Choroid plexus epithelial cell (primary cell): ENCODE measurements around the gene RUNX3.

Experiments used
- DNase-seq: peaks from one replicate; pipeline ENCODE4 v3.0.0-alpha.2; 2010; ENCODE audit warnings: low read depth
- H3K4me3 ChIP-seq: 2 replicates; pipeline ENCODE4 v1.5.1; 2011; ENCODE audit warnings: low read depth, mild to moderate bottlenecking, control low read depth, low read length, moderate library complexity
- CTCF ChIP-seq: conservative IDR thresholded peaks from 2 replicates; pipeline ENCODE4 v1.5.1; 2011; ENCODE audit warnings: low read depth, mild to moderate bottlenecking, control low read depth, inconsistent platforms, low read length, moderate library complexity

Gene RUNX3

DNA sequence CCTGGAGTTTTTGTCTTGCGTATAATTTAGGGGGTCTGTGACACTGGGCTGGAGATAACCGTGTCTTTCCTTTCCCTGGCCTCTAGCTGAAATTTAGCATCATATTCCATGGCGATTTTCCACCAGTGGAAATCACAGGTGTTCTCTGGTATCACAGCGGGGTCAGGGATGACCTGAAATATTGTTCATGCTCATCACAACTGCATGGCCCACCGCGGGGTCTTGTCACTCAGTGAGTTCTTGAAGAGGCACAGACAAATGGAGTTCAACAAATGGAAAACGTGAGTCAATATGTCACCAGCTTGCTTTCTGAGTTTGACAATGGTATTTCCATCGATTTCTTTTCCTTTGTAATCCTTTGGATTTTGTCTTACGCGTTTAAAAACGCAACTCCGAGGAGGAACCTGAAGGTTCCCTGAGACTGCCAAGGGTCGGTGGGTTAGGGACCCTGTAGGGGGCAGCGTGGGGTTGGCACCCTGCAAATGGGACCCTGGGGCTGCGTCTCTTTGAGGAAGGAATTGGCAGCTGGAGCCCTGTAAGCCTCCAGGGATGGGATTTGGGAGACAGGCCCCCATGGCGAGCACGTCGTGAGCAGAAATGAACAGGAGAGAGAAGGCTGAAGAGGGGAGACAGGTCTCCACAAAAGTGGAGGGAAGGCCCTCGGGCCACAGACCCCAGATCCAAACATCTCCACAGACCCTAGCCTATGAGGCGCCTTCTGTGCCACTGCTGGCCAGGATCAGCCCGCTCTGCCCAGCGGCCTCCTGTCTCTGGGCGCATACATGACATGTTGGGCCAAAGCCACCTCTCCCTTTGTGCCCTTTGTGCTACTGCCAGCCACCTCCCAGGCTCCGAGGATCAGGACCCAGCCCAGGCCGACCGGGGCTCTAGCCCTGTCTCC is 32.1 kb upstream of the RUNX3 start:
- TF ChIP-seq CTCF: no peak
- no peak overlapping the region for H3K4me3 ChIP-seq
- DNase-seq: no peak

DNA sequence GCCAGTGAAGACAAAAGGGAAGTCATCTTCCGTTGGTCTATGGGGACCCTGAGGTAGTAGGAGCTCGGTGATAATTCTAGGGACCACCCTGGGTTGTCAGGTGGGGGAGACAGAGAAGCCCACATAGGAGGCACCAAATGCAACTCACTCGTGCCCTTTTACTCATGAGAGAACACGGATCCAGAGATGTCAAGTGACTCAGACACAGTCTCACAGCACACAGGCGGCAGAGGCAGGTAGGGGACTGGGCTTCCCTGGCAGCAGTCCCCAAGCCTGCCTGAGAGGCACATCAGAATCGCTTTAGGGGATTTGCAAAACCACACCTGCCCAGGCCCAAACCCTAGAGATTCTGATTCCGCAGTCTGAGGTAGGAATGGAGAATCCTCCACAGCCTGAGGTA is 31.3 kb upstream of the RUNX3 start:
- H3K4me3 ChIP-seq: no peak overlapping the region
- TF ChIP-seq CTCF: no peak
- DNase-seq: no peak

GRCh38 chr1:24960071-24960801 is 30.2 kb upstream of the RUNX3 start:
- no peak for TF ChIP-seq CTCF
- DNase-seq: no peak
- no peak overlapping the region for H3K4me3 ChIP-seq

DNA sequence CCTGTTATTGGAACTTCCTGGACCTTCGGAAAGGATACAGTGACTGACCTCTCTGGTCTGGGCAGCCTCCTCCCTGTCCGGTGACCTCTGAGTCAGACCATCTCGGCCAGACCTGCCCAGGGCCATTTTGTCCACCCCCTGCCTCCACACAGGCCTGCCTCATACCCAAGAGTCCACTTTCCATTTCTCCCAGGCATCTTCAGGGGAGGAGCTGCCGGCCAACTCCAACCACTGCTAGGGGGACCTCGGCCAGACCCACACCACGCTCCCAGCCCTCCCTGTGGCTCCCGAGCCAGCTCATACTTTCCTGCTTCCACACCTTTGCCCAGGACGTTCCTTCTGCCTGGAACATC is 29.5 kb upstream of the RUNX3 start:
- no peak overlapping the region for H3K4me3 ChIP-seq
- no peak for DNase-seq
- TF ChIP-seq CTCF: no peak

- no peak overlapping the region for H3K4me3 ChIP-seq
- DNase-seq: no peak
- no peak for TF ChIP-seq CTCF
Measured at GRCh38 chr1:24958766-24959622, 28.9 kb upstream of the RUNX3 start.

DNA sequence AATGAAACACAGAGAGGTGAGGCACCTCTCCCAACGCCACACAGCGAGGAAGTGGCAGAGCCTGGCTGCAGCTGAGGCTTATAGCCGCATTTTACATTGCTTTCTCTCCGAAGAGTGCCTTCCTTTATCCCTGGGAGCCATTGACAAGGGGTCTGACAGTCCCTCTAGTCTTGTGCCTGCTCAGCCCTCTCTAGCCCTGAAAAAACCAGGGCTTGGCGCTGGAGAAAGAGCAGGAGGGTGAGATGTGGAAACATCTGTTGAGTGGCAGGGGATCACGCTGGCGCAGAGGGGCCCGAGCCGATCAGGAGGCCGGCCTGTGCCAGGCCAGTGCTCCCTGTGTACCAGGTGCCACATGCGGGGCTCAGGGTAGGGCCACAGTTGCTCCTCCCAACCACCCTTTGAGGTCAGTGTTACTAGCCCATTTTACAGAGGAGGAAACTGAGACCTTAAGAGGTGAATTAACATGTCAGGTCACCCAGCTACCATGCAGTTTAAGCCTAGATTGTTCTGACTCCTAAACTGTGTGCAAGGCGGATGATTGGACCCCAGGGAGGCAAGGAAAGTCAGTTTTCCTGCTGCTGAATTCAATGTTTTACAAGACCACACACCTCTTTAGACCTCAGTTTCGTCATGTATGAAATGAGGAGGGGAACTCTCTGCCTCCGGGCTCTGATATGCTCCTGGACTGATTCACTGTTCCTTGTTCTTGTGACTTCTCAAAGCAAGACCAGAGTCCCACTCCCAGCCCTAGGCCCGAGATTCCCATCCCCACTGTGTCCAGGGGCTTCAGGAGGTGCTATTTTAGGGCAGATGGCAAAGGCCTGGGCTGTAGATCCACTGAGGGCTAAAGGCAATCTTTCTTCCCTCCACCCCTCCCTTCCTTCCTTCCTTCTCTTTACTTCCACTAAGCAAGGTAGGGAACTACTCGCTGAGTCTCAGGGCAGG is 28.0 kb upstream of the RUNX3 start:
- no peak for DNase-seq
- TF ChIP-seq CTCF: no peak
- H3K4me3 ChIP-seq: no peak overlapping the region
